Upper lobe of left lung (tissue), 6 donors: ENCODE results near the gene ZDHHC8. TPM values are rescaled to one million over a fixed set of nuclear protein-coding genes. Genes with fewer than 3 reads are reported as not detected.

ENCODE experiments used
- ATAC-seq, 2 donors: fragments of 200-7000 bp; cut with Tn5 transposase; one replicate each; pipeline ENCODE4 v1.9.1; 2022; ENCODE audit warnings: mild to moderate bottlenecking in 2 of 2, moderate library complexity in 2 of 2; ENCODE audit not compliant: low FRiP score in 2 of 2
- DNase-seq, 2 donors: peaks; one replicate each; pipeline ENCODE4 v3.0.0-alpha.2; 2019 to 2020
- H3K27ac ChIP-seq, 4 donors: fragments of 200-600 bp; sonication (generic); one replicate each; pipeline ENCODE4 v1.5.1; 2016 to 2019
- H3K27me3 ChIP-seq, 4 donors: fragments of 200-600 bp; sonication (generic); one replicate each; pipeline ENCODE4 v1.5.1; 2017 to 2019
- H3K36me3 ChIP-seq, 4 donors: fragments of 200-600 bp; sonication (generic); one replicate each; pipeline ENCODE4 v1.5.1; 2016 to 2019
- H3K4me1 ChIP-seq, 4 donors: fragments of 200-600 bp; sonication (generic); one replicate each; pipeline ENCODE4 v1.5.1; 2018 to 2019
- H3K4me3 ChIP-seq, 4 donors: fragments of 200-600 bp; sonication (generic); one replicate each; pipeline ENCODE4 v1.5.1; 2017 to 2019; ENCODE audit warnings: mild to moderate bottlenecking in 2 of 4, moderate library complexity in 1 of 4
- H3K9me3 ChIP-seq, 4 donors: fragments of 200-600 bp; sonication (generic); one replicate each; pipeline ENCODE4 v1.5.1; 2018 to 2019
- EP300 ChIP-seq, 4 donors: sonication (generic); formaldehyde crosslinking; IDR thresholded peaks; one replicate each; pipeline ENCODE4 v1.5.1; 2017; ENCODE audit warnings: antibody characterized with exemption in 4 of 4, control low read depth in 2 of 4
- POLR2A ChIP-seq, 4 donors: fragments of 450-650 bp; IDR thresholded peaks; one replicate each; pipeline ENCODE4 v1.5.1; 2016 to 2017; ENCODE audit warnings: antibody characterized with exemption in 4 of 4, mild to moderate bottlenecking in 2 of 4
- POLR2AphosphoS5 ChIP-seq, 2 donors: sonication (generic); formaldehyde crosslinking; IDR thresholded peaks; one replicate each; pipeline ENCODE4 v1.5.1; 2017; ENCODE audit warnings: antibody characterized with exemption in 2 of 2
- WGBS, 2 donors: methylation state at CpG; one replicate each; pipeline ENCODE4 v1.1.5; 2017 to 2018; 5-methylcytosine and 5-hydroxymethylcytosine counted together
- total RNA-seq, 6 donors: library from RNA; depleted of rRNA in 4 of 6; stranded (reverse); fragments of >200 nt in 4 of 6; gene quantifications; one replicate each; pipeline versions ENCODE4 v1.1.0 to v1.2.1, GENCODE V29; 2016 to 2021
- TF ChIP-seq, protein P1 (sequence below), 6 experiments: fragments of 450-650 bp in 4 of 6; fragments of 200-600 bp in 2 of 6; sonication (generic) in 2 of 6; IDR thresholded peaks; one replicate each; pipeline ENCODE4 v1.5.1; 2016 to 2019; ENCODE audit warnings: antibody characterized with exemption in 6 of 6
- donor health status: DM: no; HTN: no; CAD: no; lungs with moderate emphysema.
- donor health status: DM: no; HTN: yes; CAD: no; lungs with severe emphysema.

The ZDHHC8 gene
- total RNA-seq, result 10 to 100 TPM; 19.5 to 87.1 (median 63.9) TPM

DNA sequence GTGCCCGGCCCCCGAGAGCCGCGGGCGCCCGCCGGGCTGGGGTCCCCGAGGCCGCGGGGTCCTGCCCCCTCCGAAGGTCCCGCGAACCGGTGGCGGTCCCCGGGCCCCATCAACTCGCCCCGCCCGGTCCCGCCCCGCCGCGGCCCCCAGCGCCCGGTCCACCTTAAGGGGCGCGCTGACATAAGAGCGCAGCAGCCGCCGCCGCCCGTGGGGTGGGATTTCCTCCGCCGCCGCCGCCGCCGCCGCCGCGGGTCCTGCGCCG, at the start of gene ZDHHC8:
TSS of gene ZDHHC8 (plus strand) at position 208 of the 262 bp plus-strand sequence. CDS start 144 bp downstream, outside the sequence.
- peak in 1 of 2 donors; percentile 76 for ATAC-seq
- DNase-seq, result peak; percentile 31 to 92
- no peak for TF ChIP-seq POLR2A (IDR thresholded peaks at IDR 0.05)
- no peak for TF ChIP-seq EP300 (IDR thresholded peaks at IDR 0.05)
- TF ChIP-seq, protein P1, sequence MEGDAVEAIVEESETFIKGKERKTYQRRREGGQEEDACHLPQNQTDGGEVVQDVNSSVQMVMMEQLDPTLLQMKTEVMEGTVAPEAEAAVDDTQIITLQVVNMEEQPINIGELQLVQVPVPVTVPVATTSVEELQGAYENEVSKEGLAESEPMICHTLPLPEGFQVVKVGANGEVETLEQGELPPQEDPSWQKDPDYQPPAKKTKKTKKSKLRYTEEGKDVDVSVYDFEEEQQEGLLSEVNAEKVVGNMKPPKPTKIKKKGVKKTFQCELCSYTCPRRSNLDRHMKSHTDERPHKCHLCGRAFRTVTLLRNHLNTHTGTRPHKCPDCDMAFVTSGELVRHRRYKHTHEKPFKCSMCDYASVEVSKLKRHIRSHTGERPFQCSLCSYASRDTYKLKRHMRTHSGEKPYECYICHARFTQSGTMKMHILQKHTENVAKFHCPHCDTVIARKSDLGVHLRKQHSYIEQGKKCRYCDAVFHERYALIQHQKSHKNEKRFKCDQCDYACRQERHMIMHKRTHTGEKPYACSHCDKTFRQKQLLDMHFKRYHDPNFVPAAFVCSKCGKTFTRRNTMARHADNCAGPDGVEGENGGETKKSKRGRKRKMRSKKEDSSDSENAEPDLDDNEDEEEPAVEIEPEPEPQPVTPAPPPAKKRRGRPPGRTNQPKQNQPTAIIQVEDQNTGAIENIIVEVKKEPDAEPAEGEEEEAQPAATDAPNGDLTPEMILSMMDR (IDR thresholded peaks at IDR 0.05), result peak in 1 of 6 experiments; percentile 16
- TF ChIP-seq POLR2AphosphoS5 (IDR thresholded peaks at IDR 0.05), result no peak
- Histone ChIP-seq H3K4me3 (peak within 1 kb of the TSS; percentile 80 to 99 (median 97)), H3K27ac (peak within 1 kb of the TSS; percentile 81 to 94 (median 92)), H3K4me1 (peaks cover 32 to 57% (median 38%) of the 10 kb centered on the region in 4 donors), H3K27me3 (no peaks in the 10 kb centered on the region), H3K9me3 (no peaks in the 10 kb centered on the region), H3K36me3 (peaks cover 0 to 13% (median 10%) of the 10 kb centered on the region in 4 donors)
- WGBS, 2 donors, result no CpG with 5 or more reads among the region's 43 CpGs

DNA sequence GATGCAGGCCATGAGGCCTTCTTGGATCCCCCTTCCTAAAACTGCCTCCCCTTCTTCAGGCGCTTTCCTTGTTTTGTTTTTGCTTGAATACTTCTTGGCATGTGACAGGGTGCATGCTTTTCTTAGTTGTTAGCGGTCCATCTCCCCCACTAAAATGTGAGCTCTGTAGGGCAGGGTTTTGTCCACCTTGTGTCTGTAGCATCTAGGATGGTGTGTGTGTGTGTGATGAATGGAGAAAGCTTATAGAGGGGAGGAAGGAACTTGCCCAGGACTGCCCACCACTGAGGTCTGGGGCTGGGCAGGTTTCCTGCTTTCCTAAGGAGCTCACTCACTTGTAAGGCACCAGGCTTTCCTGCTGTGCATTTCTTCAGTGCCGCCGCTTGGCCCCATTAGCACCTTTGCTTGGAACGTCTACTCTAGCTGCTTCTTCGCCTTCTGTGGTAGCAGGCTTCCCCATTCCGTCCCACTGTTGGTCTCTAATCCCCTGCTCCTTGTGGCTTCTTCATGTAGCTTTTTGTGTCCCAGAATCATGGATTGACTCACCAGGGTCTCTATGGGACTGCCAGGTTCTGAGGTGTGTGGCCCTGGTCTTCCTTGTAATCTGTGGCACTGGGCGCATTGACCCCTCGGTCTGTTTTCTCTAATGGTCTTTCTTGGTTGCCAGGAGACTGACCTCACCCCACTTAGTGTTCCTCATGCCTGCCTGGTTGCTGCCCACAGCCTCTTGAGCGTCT, 48.3 kb upstream of the ZDHHC8 start:
- H3K4me1 ChIP-seq, result peaks cover 39 to 53% (median 49%) of the 10 kb centered on the region in 4 donors
- H3K27ac ChIP-seq, result peak overlapping the region in 1 of 4 donors; percentile 8

DNA sequence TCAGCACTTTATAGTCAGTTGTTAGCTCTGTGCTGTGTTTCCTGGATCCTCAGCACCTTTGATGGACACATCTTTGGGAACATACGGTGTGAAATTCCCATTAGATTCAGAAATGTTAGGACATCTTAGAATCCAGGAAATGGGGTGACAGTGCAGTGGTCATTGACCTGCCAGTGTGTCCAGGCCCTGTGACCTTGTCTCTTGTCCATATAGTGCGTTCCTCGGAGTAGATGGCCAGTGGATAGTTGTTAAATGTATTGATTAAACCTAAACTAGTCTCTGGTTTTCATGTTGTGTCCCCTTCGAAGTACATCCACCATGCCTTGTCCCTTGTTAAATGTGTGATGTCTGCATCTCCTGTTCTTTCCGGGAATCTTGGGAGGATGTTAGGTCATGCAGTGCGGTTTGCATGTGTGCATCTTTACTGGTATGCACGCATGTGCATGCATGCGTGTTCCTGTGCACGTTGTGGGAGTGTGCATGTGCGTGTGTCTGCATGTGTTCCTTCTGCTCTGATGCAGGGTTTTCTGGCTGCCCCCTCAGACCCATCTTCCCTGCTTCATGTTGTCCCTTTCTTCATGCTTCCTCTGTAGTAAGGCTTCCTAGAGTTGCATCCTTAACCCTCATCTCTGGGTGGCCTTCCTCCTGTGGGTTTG, 47.6 kb upstream of the ZDHHC8 start:
- 78 to 85% methylated on average over 10 of the region's 10 CpGs for WGBS, 2 donors
- no peaks in the 10 kb centered on the region for H3K9me3 ChIP-seq
- no peaks in the 10 kb centered on the region for H3K27me3 ChIP-seq
- TF ChIP-seq POLR2AphosphoS5 (IDR thresholded peaks at IDR 0.05), result no peak
- peak overlapping the region in 1 of 4 donors; percentile 8 for H3K27ac ChIP-seq
- H3K36me3 ChIP-seq, result peaks cover 21 to 36% (median 34%) of the 10 kb centered on the region in 4 donors
- ATAC-seq (no peak), DNase-seq (no peak)
- H3K4me3 ChIP-seq, result no peak overlapping the region
- H3K4me1 ChIP-seq, result peaks cover 39 to 52% (median 48%) of the 10 kb centered on the region in 4 donors

More for the DNA sequence above, 48.3 kb upstream of the ZDHHC8 start:
- 87 to 88% methylated on average over 10 of the region's 10 CpGs for WGBS, 2 donors
- no peaks in the 10 kb centered on the region for H3K9me3 ChIP-seq
- H3K4me3 ChIP-seq, result no peak overlapping the region
- no peak for DNase-seq
- no peaks in the 10 kb centered on the region for H3K27me3 ChIP-seq
- peaks cover 21 to 29% (median 28%) of the 10 kb centered on the region in 4 donors for H3K36me3 ChIP-seq
- TF ChIP-seq POLR2A (IDR thresholded peaks at IDR 0.05) (no peak), EP300 (IDR thresholded peaks at IDR 0.05) (no peak), POLR2AphosphoS5 (IDR thresholded peaks at IDR 0.05) (no peak)
- TF ChIP-seq, protein P1 (IDR thresholded peaks at IDR 0.05), result no peak
- no peak for ATAC-seq

GRCh38 chr22:20084547-20085413, 46.8 kb upstream of the ZDHHC8 start:
- peaks cover 28 to 44% (median 41%) of the 10 kb centered on the region in 4 donors for H3K36me3 ChIP-seq
- H3K4me3 ChIP-seq, result no peak overlapping the region
- H3K4me1 ChIP-seq, result peaks cover 39 to 46% (median 43%) of the 10 kb centered on the region in 4 donors
- H3K9me3 ChIP-seq, result no peaks in the 10 kb centered on the region
- no peaks in the 10 kb centered on the region for H3K27me3 ChIP-seq
- DNase-seq (no peak), ATAC-seq (no peak)
- WGBS, 2 donors, result 73 to 84% methylated on average over 17 to 23 of the region's 23 CpGs
- TF ChIP-seq POLR2AphosphoS5 (IDR thresholded peaks at IDR 0.05), result no peak
- TF ChIP-seq, protein P1 (IDR thresholded peaks at IDR 0.05), result peak in 3 of 6 experiments; percentile 11 to 30 (median 16)
- no peak for TF ChIP-seq EP300 (IDR thresholded peaks at IDR 0.05)
- no peak for TF ChIP-seq POLR2A (IDR thresholded peaks at IDR 0.05)
- peak overlapping the region in 1 of 4 donors; percentile 7 for H3K27ac ChIP-seq

DNA sequence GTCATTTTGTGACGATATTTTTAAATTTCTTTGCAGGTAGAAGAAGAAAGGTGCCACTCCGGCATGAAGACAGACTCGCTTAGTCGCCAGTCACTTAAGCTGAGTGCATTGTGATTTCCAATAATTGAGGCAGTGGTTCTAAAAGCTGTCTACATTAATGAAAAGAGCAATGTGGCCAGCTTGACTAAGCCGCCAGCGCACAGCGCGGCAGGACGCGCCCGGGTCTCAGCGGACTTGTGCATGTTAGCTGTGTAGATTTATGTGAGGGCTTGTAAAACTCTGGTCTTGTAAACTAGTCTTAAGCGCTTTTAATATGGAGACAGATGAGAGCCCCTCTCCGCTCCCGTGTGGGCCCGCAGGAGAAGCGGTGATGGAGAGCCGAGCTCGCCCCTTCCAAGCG, 46.0 kb upstream of the ZDHHC8 start:
- H3K9me3 ChIP-seq, result no peaks in the 10 kb centered on the region
- no peak for TF ChIP-seq EP300 (IDR thresholded peaks at IDR 0.05)
- TF ChIP-seq, protein P1 (IDR thresholded peaks at IDR 0.05), result no peak
- no peak for TF ChIP-seq POLR2AphosphoS5 (IDR thresholded peaks at IDR 0.05)
- H3K36me3 ChIP-seq, result peaks cover 36 to 53% (median 50%) of the 10 kb centered on the region in 4 donors
- WGBS, 2 donors, result 96 to 97% methylated on average over 20 of the region's 20 CpGs
- ATAC-seq, result no peak
- H3K27ac ChIP-seq, result no peak overlapping the region
- peaks cover 39 to 46% (median 43%) of the 10 kb centered on the region in 4 donors for H3K4me1 ChIP-seq
- H3K4me3 ChIP-seq, result no peak overlapping the region
- no peak for DNase-seq
- H3K27me3 ChIP-seq, result no peaks in the 10 kb centered on the region
